HepG2 (cell line): ENCODE data around the gene SLC9A9. TPM values are rescaled to one million over a fixed set of nuclear protein-coding genes. Genes with fewer than 3 reads are reported as not detected.

ENCODE experiments used
- ATAC-seq: fragments of 200-7000 bp; cut with Tn5 transposase; 3 replicates; pipeline ENCODE4 v1.9.1; 2020; ENCODE audit warnings: mild to moderate bottlenecking, moderate library complexity
- BruUV-seq: library from RNA; stranded (reverse); fragments of 400-500 nt; replicated peaks from 2 replicates; lab custom pipeline; 2021; lab: Mats Ljungman, UMichigan
- CTCF ChIA-PET: fragments of 300-600 bp; formaldehyde crosslinking; extraction: SDS; loops from one replicate; lab custom pipeline; 2021; ENCODE audit warnings: low total read pairs, inconsistent platforms, low intra/inter-chr PET ratio; lab: Yijun Ruan, JAX
- POLR2A ChIA-PET: fragments of 350-600 bp; sonication (Branson Sonifier 250); formaldehyde crosslinking; loops from one replicate; lab custom pipeline; 2020; ENCODE audit warnings: antibody characterized with exemption, inconsistent platforms; lab: Yijun Ruan, JAX
- DNase-seq: peaks from one replicate; pipeline ENCODE4 v3.0.0-alpha.2; 2015; ENCODE audit warnings: low spot score
- FAIRE-seq: peaks from 3 replicates; lab custom pipeline; 2011; peaks lifted over from hg19 to GRCh38; lab: Jason Lieb, UNC
- H2AFZ ChIP-seq: one replicate; pipeline ENCODE4 v1.6.1; 2011; ENCODE audit warnings: low read length, inconsistent platforms
- H3K27ac ChIP-seq: fragments of 300-600 bp; 3 replicates; pipeline ENCODE4 v1.8.0; 2011; ENCODE audit warnings: mixed run types, mild to moderate bottlenecking, mixed read lengths, low read length, inconsistent platforms; ENCODE audit not compliant: insufficient read depth; ENCODE audit errors: extremely low read length
- H3K27me3 ChIP-seq, 2 experiments: fragments of 200-600 bp in 1 of 2; 2 replicates in 1 of 2; 3 replicates in 1 of 2; pipeline versions ENCODE4 v1.6.0 to v1.8.0; 2011; ENCODE audit warnings: low read length in 2 of 2, mild to moderate bottlenecking in 2 of 2, moderate library complexity in 2 of 2, inconsistent platforms in 1 of 2; ENCODE audit not compliant: insufficient read depth in 2 of 2, control insufficient read depth in 1 of 2
- H3K36me3 ChIP-seq, 2 experiments: fragments of 200-600 bp in 1 of 2; replicated peaks in 1 of 2; 2 replicates in 1 of 2; 3 replicates in 1 of 2; pipeline versions ENCODE4 v1.5.1 to v1.8.0; 2011; ENCODE audit warnings: low read length in 2 of 2, inconsistent platforms in 1 of 2; ENCODE audit not compliant: insufficient read depth in 2 of 2, control insufficient read depth in 1 of 2
- H3K4me1 ChIP-seq: 2 replicates; pipeline ENCODE4 v1.5.1; 2012; ENCODE audit warnings: low read length, inconsistent platforms; ENCODE audit not compliant: insufficient read depth
- H3K4me2 ChIP-seq: 2 replicates; pipeline ENCODE4 v1.6.0; 2011; ENCODE audit warnings: low read depth, low read length, inconsistent platforms
- H3K4me3 ChIP-seq, 3 experiments: fragments of 200-600 bp in 1 of 3; sonication (generic), shearing (Covaris generic) in 1 of 3; replicated peaks in 1 of 3; 2 replicates each; pipeline ENCODE4 v1.5.1; 2011 to 2016; ENCODE audit warnings: low read length in 3 of 3, inconsistent platforms in 2 of 3, low read depth in 2 of 3, mild to moderate bottlenecking in 2 of 3, control low read depth in 1 of 3, mixed read lengths in 1 of 3; ENCODE audit not compliant: insufficient read depth in 1 of 3
- H3K79me2 ChIP-seq: one replicate; pipeline ENCODE4 v1.6.1; 2011; ENCODE audit warnings: low read length, inconsistent platforms; ENCODE audit not compliant: insufficient read depth
- H3K9ac ChIP-seq: 2 replicates; pipeline ENCODE4 v1.6.0; 2011; ENCODE audit warnings: mild to moderate bottlenecking, low read depth, low read length, inconsistent platforms; ENCODE audit not compliant: insufficient read depth
- H3K9me3 ChIP-seq: 2 replicates; pipeline ENCODE4 v1.5.1; 2012; ENCODE audit warnings: mild to moderate bottlenecking, low read length
- H4K20me1 ChIP-seq: 2 replicates; pipeline ENCODE4 v1.6.0; 2011; ENCODE audit warnings: inconsistent platforms, mild to moderate bottlenecking, low read length, moderate library complexity; ENCODE audit not compliant: insufficient read depth
- ADNP ChIP-seq: sonication (generic); formaldehyde crosslinking; IDR thresholded peaks from 2 replicates; pipeline ENCODE4 v1.4.0; 2020; ENCODE audit warnings: missing genetic modification reagents
- ERF ChIP-seq: IDR thresholded peaks from 2 replicates; pipeline ENCODE4 v1.6.1; 2018; ENCODE audit warnings: missing biosample characterization, missing genetic modification reagents
- ETV5 ChIP-seq: IDR thresholded peaks from 2 replicates; pipeline ENCODE4 v1.6.1; 2018; ENCODE audit warnings: missing biosample characterization, missing genetic modification reagents, inconsistent platforms, borderline replicate concordance
- MYC ChIP-seq: sonication (generic); formaldehyde crosslinking; IDR thresholded peaks from 2 replicates; pipeline ENCODE4 v1.9.0; 2021; ENCODE audit warnings: missing genetic modification reagents, borderline replicate concordance
- NFIB ChIP-seq: sonication (generic); formaldehyde crosslinking; IDR thresholded peaks from 2 replicates; pipeline ENCODE4 v1.9.0; 2021; ENCODE audit warnings: missing genetic modification reagents, mild to moderate bottlenecking, borderline replicate concordance
- TOE1 ChIP-seq: sonication (generic); formaldehyde crosslinking; IDR thresholded peaks from 2 replicates; pipeline ENCODE4 v1.4.0; 2020; ENCODE audit warnings: mild to moderate bottlenecking, missing genetic modification reagents
- TRIM24 ChIP-seq: sonication (generic); formaldehyde crosslinking; IDR thresholded peaks from 2 replicates; pipeline ENCODE4 v1.8.0; 2022; ENCODE audit warnings: mild to moderate bottlenecking, missing genetic modification reagents
- ZFP62 ChIP-seq: sonication (generic); formaldehyde crosslinking; IDR thresholded peaks from 2 replicates; pipeline ENCODE4 v1.4.0; 2020; ENCODE audit warnings: missing genetic modification reagents
- ZKSCAN5 ChIP-seq: sonication (generic); formaldehyde crosslinking; IDR thresholded peaks from 2 replicates; pipeline ENCODE4 v1.5.1; 2020; ENCODE audit warnings: mild to moderate bottlenecking, missing genetic modification reagents
- ZNF737 ChIP-seq: sonication (generic); formaldehyde crosslinking; IDR thresholded peaks from 2 replicates; pipeline ENCODE4 v1.5.0; 2020; ENCODE audit warnings: missing genetic modification reagents, mild to moderate bottlenecking, borderline replicate concordance
- WGBS: methylation state at CpG from one replicate; pipeline ENCODE4 v1.1.6; 2017; ENCODE audit warnings: low lambda C conversion rate; 5-methylcytosine and 5-hydroxymethylcytosine counted together
- in situ Hi-C: cut with HindIII; loops from 2 replicates; pipeline ENCODE4 v1.10.0; 2017; ENCODE audit warnings: low pct_unique_long_range_greater_than_20kb; ENCODE audit not compliant: extremely low pct_ligation_motif_present
- intact Hi-C: fragments of 100-400 bp; cut with micrococcal nuclease; formaldehyde crosslinking; loops from one replicate; pipeline ENCODE4 v1.10.0; 2022; ENCODE audit not compliant: unreplicated experiment
- polyA plus RNA-seq, 8 experiments: library from polyadenylated mRNA; depleted of rRNA in 3 of 8; stranded (reverse) in 7 of 8; unstranded in 1 of 8; fragments of >200 nt; fragmentation: Illumina TruSeq in 4 of 8; extraction: Trizol in 4 of 8; gene quantifications; 2 replicates each; pipeline versions ENCODE4 v1.2.1 to v1.2.3, GENCODE V29; 2011 to 2016; ENCODE audit warnings: low read depth in 4 of 8, missing spikeins in 1 of 8, mixed read lengths in 1 of 8; ENCODE audit not compliant: insufficient read depth in 1 of 8
- total RNA-seq, 5 experiments: library from RNA; depleted of rRNA; stranded (reverse); fragments of >200 nt; fragmentation: Illumina TruSeq; extraction: Trizol; gene quantifications; 2 replicates each; pipeline ENCODE4 v1.2.3, GENCODE V29; 2016; ENCODE audit warnings: low read depth in 1 of 5
- TF ChIP-seq, protein P1 (sequence below): sonication (generic); formaldehyde crosslinking; conservative IDR thresholded peaks from 2 replicates; pipeline ENCODE4 v1.8.0; 2022; ENCODE audit warnings: mild to moderate bottlenecking, moderate library complexity, missing genetic modification reagents
- TF ChIP-seq, protein P2 (sequence below): sonication (generic); formaldehyde crosslinking; IDR thresholded peaks from 2 replicates; pipeline ENCODE4 v1.4.0; 2020; ENCODE audit warnings: mild to moderate bottlenecking, missing genetic modification reagents

The SLC9A9 gene
- total and polyA plus RNA-seq, 2 of the 13 experiments (the other 11 are each of a cell fraction or from before 2014, with no cell fraction given), result not detected

DNA sequence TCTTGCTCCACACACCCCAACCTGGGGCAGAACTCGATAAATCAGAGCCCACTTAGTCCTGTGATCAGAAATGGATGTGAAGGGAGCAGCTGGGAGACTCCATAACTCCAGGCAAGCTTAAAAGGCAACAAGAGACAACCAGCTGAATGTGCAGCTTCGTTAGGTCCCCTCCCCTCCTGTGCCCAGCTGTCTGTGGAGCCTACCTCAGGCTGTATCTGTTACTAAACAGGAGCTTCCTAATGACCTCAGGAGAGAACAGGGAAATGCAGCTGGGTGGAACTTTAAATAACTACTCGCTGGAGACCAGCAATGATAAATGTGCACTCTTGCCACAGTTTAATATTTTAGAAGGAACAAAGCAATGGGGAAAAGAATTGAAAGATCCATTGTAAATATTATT, 25.9 kb downstream of the SLC9A9 start:
- no peak overlapping the region for H3K9ac ChIP-seq
- ChIA-PET CTCF (no interaction called here), POLR2A (no interaction called here)
- BruUV-seq, result no TSS peak
- WGBS, result 0% methylated on average over 3 of the region's 3 CpGs
- no peaks in the 10 kb centered on the region for H3K79me2 ChIP-seq
- FAIRE-seq, result no peak
- no peak overlapping the region for H3K4me3 ChIP-seq
- TF ChIP-seq ADNP (CRISPR knock-in tag) (no peak), ETV5 (CRISPR knock-in tag) (no peak), ERF (no peak), ZNF737 (CRISPR knock-in tag) (no peak), ZKSCAN5 (CRISPR knock-in tag) (no peak), ZFP62 (CRISPR knock-in tag) (no peak), TRIM24 (CRISPR knock-in tag) (no peak), MYC (CRISPR knock-in tag) (no peak), TOE1 (CRISPR knock-in tag) (no peak), NFIB (CRISPR knock-in tag) (no peak)
- TF ChIP-seq, protein P1, sequence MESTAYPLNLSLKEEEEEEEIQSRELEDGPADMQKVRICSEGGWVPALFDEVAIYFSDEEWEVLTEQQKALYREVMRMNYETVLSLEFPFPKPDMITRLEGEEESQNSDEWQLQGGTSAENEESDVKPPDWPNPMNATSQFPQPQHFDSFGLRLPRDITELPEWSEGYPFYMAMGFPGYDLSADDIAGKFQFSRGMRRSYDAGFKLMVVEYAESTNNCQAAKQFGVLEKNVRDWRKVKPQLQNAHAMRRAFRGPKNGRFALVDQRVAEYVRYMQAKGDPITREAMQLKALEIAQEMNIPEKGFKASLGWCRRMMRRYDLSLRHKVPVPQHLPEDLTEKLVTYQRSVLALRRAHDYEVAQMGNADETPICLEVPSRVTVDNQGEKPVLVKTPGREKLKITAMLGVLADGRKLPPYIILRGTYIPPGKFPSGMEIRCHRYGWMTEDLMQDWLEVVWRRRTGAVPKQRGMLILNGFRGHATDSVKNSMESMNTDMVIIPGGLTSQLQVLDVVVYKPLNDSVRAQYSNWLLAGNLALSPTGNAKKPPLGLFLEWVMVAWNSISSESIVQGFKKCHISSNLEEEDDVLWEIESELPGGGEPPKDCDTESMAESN (CRISPR knock-in tag), result no peak
- TF ChIP-seq, protein P2, sequence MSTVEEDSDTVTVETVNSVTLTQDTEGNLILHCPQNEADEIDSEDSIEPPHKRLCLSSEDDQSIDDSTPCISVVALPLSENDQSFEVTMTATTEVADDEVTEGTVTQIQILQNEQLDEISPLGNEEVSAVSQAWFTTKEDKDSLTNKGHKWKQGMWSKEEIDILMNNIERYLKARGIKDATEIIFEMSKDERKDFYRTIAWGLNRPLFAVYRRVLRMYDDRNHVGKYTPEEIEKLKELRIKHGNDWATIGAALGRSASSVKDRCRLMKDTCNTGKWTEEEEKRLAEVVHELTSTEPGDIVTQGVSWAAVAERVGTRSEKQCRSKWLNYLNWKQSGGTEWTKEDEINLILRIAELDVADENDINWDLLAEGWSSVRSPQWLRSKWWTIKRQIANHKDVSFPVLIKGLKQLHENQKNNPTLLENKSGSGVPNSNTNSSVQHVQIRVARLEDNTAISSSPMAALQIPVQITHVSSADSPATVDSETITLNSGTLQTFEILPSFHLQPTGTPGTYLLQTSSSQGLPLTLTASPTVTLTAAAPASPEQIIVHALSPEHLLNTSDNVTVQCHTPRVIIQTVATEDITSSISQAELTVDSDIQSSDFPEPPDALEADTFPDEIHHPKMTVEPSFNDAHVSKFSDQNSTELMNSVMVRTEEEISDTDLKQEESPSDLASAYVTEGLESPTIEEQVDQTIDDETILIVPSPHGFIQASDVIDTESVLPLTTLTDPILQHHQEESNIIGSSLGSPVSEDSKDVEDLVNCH (CRISPR knock-in tag), result no peak
- H2AFZ ChIP-seq, result no peak overlapping the region
- no peaks in the 10 kb centered on the region for H3K9me3 ChIP-seq
- H3K36me3 ChIP-seq, result no peaks in the 10 kb centered on the region
- H3K4me1 ChIP-seq, result no peaks in the 10 kb centered on the region
- H3K27ac ChIP-seq, result no peak overlapping the region
- intact Hi-C loops (no loop called here), in situ Hi-C loops (no loop called here)
- H4K20me1 ChIP-seq, result no peaks in the 10 kb centered on the region
- H3K27me3 ChIP-seq, result no peaks in the 10 kb centered on the region
- H3K4me2 ChIP-seq, result no peak overlapping the region
- DNase-seq, result no peak
- ATAC-seq, result no peak
